ENCODE data around the gene AACS. TPM values are rescaled to one million over a fixed set of nuclear protein-coding genes. Genes with fewer than 3 reads are reported as not detected.

The AACS gene
- polyA plus RNA-seq, 2 of the 4 experiments (the other 2 are of a cell fraction): 18.6 to 20.4 TPM

- TF ChIP-seq PBX3 (IDR thresholded peaks at IDR 0.05): no peak
- TF ChIP-seq NFE2L2 (conservative IDR thresholded peaks at IDR 0.05; ENCODE audit: low read length): no peak
- TF ChIP-seq CTCF (IDR thresholded peaks at IDR 0.05): no peak
- TF ChIP-seq POLR2AphosphoS2 (conservative IDR thresholded peaks at IDR 0.05; ENCODE audit: low read length): no peak
- no peak for TF ChIP-seq REST (IDR thresholded peaks at IDR 0.05)
- TF ChIP-seq CHD2 (IDR thresholded peaks at IDR 0.05; ENCODE audit: low read length, partially characterized antibody): no peak
Observed at GRCh38 chr12:125049093-125049458, 16.2 kb upstream of the AACS start (continued).

- Histone ChIP-seq H3K4me1 (no peaks in the 10 kb centered on the region), H3K4me3 (no peak overlapping the region), H3K4me2 (no peak overlapping the region; the same call in 2 of the 3 replicates), H3K27ac (no peak overlapping the region), H3K9me3 (no peaks in the 10 kb centered on the region)
- TF ChIP-seq CHD2 (IDR thresholded peaks at IDR 0.05; ENCODE audit: low read length, partially characterized antibody) (no peak), EP300 (IDR thresholded peaks at IDR 0.05) (no peak)
- WGBS (ENCODE audit: missing lambda C conversion rate): 84% methylated on average over 10 of the region's 10 CpGs
- FAIRE-seq (no peak), DNase-seq (ENCODE audit: low read depth in 1 of 2, low spot score in 1 of 2) (no peak), ATAC-seq (no peak)
- ChIA-PET POLR2A (interaction anchor here (0.5 kb wide), 1 partner anchor 91 kb away, joined by 3 read pairs; no protein-coding TSS in a partner anchor), CTCF (interaction anchor here (0.5 to 2.3 kb wide), 4 partner anchors 11 to 111 kb away, joined by 3 to 9 read pairs (median 3); no protein-coding TSS in a partner anchor)
Observed at GRCh38 chr12:125050446-125050845, 14.8 kb upstream of the AACS start.

- H3K4me2 ChIP-seq: no peak overlapping the region
- ChIA-PET CTCF (interaction anchor here (0.5 to 2.3 kb wide), 2 partner anchors 11 to 13 kb away, joined by 3 to 9 read pairs; no protein-coding TSS in a partner anchor), POLR2A (no interaction called here)
- 50% methylated on average over 3 of the region's 3 CpGs for WGBS (ENCODE audit: missing lambda C conversion rate)
- no peak overlapping the region for H3K27ac ChIP-seq
- no peak overlapping the region for H3K4me3 ChIP-seq
- no peak for DNase-seq (ENCODE audit: low read depth in 1 of 2, low spot score in 1 of 2)
- TF ChIP-seq RNF2 (IDR thresholded peaks at IDR 0.05; ENCODE audit: borderline replicate concordance, low read depth): no peak
- no peak for TF ChIP-seq CEBPB (IDR thresholded peaks at IDR 0.05)
- TF ChIP-seq JUN (IDR thresholded peaks at IDR 0.05): no peak
- TF ChIP-seq FOXS1 (CRISPR knock-in tag; IDR thresholded peaks at IDR 0.05): no peak
- no peak for TF ChIP-seq CHD4 (IDR thresholded peaks at IDR 0.05; ENCODE audit: borderline replicate concordance)
- no peak for TF ChIP-seq HES2 (IDR thresholded peaks at IDR 0.05)
- no peak for TF ChIP-seq PHF8 (IDR thresholded peaks at IDR 0.05; ENCODE audit: borderline replicate concordance, low read depth)
- no peak for TF ChIP-seq CBX8 (IDR thresholded peaks at IDR 0.05)
- no peak for TF ChIP-seq ZFP36 (IDR thresholded peaks at IDR 0.05; ENCODE audit: borderline replicate concordance, partially characterized antibody)
- no peak for TF ChIP-seq E2F6 (IDR thresholded peaks at IDR 0.05; ENCODE audit: borderline replicate concordance, low read depth)
- no peak for TF ChIP-seq RAD21 (conservative IDR thresholded peaks at IDR 0.05 in 1 of 2, IDR thresholded peaks at IDR 0.05 in 1 of 2)
- H3K9me3 ChIP-seq: no peaks in the 10 kb centered on the region
- FAIRE-seq: no peak
- no peak for ATAC-seq
- no peaks in the 10 kb centered on the region for H3K4me1 ChIP-seq
Observed at GRCh38 chr12:125050868-125051267, 14.4 kb upstream of the AACS start.

Data from A549 (cell line).